ENCODE measurements around the gene PPM1J. TPM values are rescaled to one million over a fixed set of nuclear protein-coding genes. Genes with fewer than 3 reads are reported as not detected.

PPM1J gene
- total RNA-seq, 2 donors from 2014 or later = 5.5 to 7.9 TPM

- H3K9me3 ChIP-seq = no peaks in the 10 kb centered on the region
- DNase-seq (ENCODE audit: low spot score) = no peak
- no peak overlapping the region for H3K4me3 ChIP-seq
- H3K4me1 ChIP-seq = no peaks in the 10 kb centered on the region
- no peak for TF ChIP-seq CTCF (IDR thresholded peaks at IDR 0.05)
- no peaks in the 10 kb centered on the region for H3K27me3 ChIP-seq
- no peak overlapping the region for H3K27ac ChIP-seq
- H3K36me3 ChIP-seq = peaks cover 26% of the 10 kb centered on the region
These were observed 28.3 kb downstream of the PPM1J start for GRCh38 chr1:112686835-112687234.

- no peak for DNase-seq (ENCODE audit: low spot score)
- TF ChIP-seq CTCF (IDR thresholded peaks at IDR 0.05) = no peak
- no peaks in the 10 kb centered on the region for H3K9me3 ChIP-seq
- H3K27me3 ChIP-seq = no peaks in the 10 kb centered on the region
- H3K27ac ChIP-seq = no peak overlapping the region
- no peaks in the 10 kb centered on the region for H3K4me1 ChIP-seq
- H3K36me3 ChIP-seq = peaks cover 21% of the 10 kb centered on the region
- no peak overlapping the region for H3K4me3 ChIP-seq
These were observed 28.7 kb downstream of the PPM1J start for GRCh38 chr1:112686417-112686816.

GRCh38 chr1:112685913-112686312 is 29.2 kb downstream of the PPM1J start:
- DNase-seq (ENCODE audit: low spot score) = peak; percentile 52
- no peaks in the 10 kb centered on the region for H3K9me3 ChIP-seq
- H3K4me1 ChIP-seq = no peaks in the 10 kb centered on the region
- H3K4me3 ChIP-seq = no peak overlapping the region
- TF ChIP-seq CTCF (IDR thresholded peaks at IDR 0.05) = no peak
- H3K27ac ChIP-seq = no peak overlapping the region
- no peaks in the 10 kb centered on the region for H3K27me3 ChIP-seq
- H3K36me3 ChIP-seq = peaks cover 16% of the 10 kb centered on the region

GRCh38 chr1:112678605-112679004 is 36.5 kb downstream of the PPM1J start:
- H3K4me1 ChIP-seq = peaks cover 0 to 16% of the 10 kb centered on the region in 2 donors

GRCh38 chr1:112677501-112677900 is 37.6 kb downstream of the PPM1J start:
- DNase-seq (ENCODE audit: low spot score) = no peak
- Histone ChIP-seq H3K4me1 (peaks cover 0 to 22% of the 10 kb centered on the region in 2 donors), H3K36me3 (no peaks in the 10 kb centered on the region), H3K4me3 (no peak overlapping the region), H3K27ac (no peak overlapping the region), H3K27me3 (no peaks in the 10 kb centered on the region), H3K9me3 (no peaks in the 10 kb centered on the region)
- no peak for TF ChIP-seq CTCF (IDR thresholded peaks at IDR 0.05)

More at GRCh38 chr1:112678605-112679004, 36.5 kb downstream of the PPM1J start:
- TF ChIP-seq CTCF (IDR thresholded peaks at IDR 0.05) = no peak
- Histone ChIP-seq H3K36me3 (no peaks in the 10 kb centered on the region), H3K27ac (no peak overlapping the region), H3K4me3 (no peak overlapping the region), H3K9me3 (no peaks in the 10 kb centered on the region), H3K27me3 (no peaks in the 10 kb centered on the region)
- no peak for DNase-seq (ENCODE audit: low spot score)

- DNase-seq (ENCODE audit: low spot score) = no peak
- no peak overlapping the region for H3K27ac ChIP-seq
- H3K36me3 ChIP-seq = no peaks in the 10 kb centered on the region
- H3K9me3 ChIP-seq = no peaks in the 10 kb centered on the region
- no peak overlapping the region for H3K4me3 ChIP-seq
- H3K27me3 ChIP-seq = no peaks in the 10 kb centered on the region
- no peak for TF ChIP-seq CTCF (IDR thresholded peaks at IDR 0.05)
- H3K4me1 ChIP-seq = peaks cover 0 to 22% of the 10 kb centered on the region in 2 donors
These were observed 38.6 kb downstream of the PPM1J start for GRCh38 chr1:112676543-112676942.
